Islet of Langerhans (tissue), 1 donor: ENCODE results near the gene HK3.
"Not testable (repeated sequence)": the region's sequence is repeated elsewhere in the genome, so short reads cannot be mapped to it uniquely, and the experiment has no call there.

Experiments used
- FAIRE-seq: peaks from one replicate; lab custom pipeline; 2011; peaks lifted over from hg19 to GRCh38; lab: Jason Lieb, UNC

The HK3 gene

DNA sequence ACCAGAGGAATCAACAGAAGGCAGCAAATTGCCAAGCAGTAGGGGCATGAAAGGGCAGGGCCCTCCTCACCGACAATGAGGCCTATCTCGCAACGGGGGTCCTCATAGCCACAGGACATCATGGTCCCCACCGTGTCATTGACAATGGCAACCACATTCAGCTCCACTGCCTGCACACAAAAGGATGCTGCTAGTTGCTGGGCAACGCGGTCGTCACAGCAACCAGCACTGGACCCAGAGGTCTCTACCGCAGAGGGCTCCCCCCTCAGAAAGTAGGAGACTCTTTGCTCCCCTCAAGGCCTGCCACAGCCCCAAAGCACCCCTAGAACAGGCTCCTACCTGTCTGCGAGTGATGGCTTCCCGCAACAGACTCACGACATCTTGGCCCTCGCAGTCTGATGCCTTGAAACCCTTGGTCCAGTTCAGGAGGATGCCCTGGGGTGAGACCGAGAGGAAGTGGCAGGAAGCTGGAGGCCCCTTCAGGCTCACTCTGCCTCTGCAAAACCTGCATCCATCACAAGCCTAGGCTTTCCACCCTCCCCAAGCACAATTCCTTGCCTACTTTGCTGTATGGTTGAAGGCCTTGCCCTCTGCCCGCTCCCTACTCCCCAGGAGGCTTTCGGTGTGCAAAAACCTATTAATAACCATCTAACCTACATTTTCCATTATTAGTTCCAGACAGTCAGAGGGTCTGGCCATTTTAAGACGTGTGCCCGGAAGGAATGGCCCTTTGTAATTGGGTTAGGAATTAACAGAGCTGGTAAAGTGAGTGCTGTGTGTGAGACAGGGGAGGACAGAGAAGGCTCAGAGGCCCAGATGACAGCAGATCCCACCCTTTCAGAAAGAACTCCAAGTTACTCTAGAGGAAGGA is 15.2 kb downstream of the HK3 start:
- no peak for FAIRE-seq

DNA sequence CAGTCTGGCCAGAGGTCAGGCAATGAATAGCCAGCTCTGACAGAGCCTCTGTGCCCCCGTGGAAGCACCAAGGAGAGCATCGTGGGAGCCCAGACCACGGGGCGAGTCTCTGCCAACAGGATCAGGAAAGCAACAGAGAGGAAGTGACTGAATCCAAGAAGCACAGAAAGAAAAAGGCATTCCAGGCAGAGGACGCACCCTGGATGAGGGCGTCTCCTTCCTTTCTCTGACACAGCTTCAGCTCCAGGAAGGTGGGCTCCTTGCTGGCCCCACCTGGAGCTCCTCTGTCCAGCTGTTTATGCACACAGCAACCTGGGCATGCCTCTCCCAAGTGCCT is 16.6 kb downstream of the HK3 start:
- no peak for FAIRE-seq

DNA sequence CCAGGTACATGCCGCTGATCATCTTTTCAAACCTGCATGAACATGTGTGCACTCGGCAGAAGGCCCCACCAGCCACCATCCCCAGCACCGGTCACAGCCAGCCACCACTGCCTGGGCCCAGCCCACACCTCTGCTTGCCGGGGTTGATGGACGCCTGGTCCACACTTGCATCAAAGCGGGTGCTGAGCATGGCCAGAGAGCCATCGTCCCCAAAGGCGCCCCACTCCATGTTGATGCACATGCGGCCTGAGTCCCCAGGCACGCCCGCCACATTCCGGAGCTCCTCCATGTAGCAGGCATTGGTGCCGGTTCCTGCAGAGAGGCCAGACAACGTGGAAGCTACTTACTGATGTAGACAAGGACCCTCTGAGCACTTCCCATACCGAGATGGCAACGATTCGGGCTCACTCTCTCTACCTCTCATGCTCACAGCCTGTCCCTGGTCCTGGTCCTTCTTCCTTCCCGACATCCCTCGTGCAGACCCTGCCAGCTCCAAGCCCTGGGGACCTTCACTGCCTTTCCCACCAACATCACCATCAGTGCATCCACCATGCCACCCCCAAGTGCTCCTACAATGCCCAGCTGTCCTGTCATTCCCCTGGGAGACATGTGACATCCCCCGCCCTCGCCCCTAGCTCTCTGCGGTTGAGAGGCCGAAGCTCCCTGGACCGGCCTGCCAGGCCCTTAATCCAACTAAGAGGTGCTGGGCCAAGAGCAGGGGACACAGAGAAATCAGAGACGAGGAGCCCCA is 17.2 kb downstream of the HK3 start:
- FAIRE-seq: no peak

DNA sequence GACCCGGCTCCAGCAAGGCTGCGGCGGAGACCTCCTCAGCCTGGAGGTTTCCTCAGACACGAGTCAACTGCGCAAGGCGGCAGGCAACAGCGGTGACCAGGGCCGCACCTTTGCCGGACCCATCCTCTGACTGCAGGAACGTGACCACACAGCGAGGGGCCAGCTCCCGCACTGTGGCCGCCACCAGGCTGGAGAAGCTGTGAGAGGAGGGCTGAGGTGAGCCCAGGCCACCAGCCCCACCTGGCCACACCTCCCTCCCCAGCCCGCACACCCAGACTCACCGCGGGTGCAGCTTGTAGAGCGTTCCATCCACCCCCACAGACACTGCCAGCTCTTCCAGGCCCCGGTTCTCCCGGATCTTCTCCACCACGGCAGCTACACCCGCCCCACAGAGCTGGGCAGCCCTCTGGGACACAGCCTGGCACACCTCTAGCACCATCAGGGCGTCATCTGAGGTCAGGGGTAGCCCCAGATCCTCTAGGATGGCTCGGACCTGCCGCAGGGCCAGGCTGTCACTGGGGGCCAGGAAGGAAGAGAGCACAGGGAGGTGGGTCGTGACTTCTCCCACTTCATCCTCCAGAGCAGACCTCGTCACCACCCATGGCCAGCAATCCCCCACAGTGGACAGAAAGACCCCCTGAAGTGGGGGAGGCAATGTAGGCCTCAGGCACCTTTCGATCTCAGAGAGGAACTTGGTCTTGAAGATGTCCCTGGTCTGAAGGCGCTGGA is 18.0 kb downstream of the HK3 start:
- FAIRE-seq: no peak

DNA sequence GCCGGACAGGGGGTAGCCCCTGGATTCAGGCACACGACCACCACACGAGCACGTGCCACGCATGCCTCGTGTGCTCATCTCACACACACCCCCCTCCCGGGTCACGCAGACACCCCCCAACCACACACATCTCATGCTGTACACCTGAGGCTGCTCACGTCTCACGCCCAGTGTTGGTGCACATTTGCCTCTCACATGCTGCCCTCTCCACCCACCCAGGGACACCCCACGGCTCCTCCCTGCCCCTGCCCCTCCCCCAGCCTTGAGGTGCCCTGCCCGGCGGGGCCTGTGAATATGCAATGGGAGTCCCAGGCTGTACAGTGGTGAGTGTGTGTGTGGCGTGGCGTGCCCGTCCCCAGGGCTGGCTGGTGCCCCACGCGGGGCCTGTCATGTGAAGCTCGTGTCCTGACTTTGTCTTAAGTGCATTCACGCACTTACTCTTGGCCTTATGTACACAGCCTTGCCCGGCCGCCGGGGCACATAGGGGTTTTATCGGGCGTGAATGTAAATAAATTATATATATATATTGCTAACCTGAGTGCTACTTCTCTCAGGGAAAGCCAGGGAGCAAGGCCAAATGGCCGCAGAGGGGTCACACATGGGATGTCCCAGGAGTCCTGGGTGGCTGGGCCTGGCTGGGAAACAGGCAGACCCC is 18.7 kb downstream of the HK3 start:
- FAIRE-seq: no peak

DNA sequence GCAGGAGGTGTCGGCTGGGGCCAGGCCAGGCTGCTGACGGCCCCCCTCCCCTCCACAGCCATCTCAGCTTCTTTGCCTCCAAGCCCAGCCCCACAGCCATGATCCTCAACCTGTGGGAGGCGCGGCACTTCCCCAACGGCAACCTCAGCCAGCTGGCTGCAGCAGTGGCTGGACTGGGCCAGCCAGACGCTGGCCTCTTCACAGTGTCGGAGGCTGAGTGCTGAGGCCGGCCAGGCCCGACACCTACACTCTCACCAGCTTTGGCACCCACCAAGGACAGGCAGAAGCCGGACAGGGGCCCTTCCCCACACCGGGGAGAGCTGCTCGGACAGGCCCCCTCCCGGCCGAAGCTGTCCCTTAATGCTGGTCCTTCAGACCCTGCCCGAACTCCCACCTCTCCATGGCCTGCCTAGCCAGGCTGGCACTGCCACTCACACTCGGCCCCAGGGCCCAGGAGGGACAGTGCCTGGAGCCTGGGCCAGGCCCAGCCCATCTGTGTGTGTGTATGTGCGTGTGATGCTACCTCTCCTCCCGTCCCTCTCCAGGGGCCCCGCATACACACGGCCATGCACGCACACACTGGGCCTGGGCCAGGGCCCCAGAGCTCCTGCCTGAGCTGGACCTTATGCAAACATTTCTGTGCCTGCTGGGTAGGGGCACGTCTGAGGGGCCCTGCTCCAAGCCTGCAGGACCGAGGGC is 19.3 kb downstream of the HK3 start:
- FAIRE-seq: no peak

DNA sequence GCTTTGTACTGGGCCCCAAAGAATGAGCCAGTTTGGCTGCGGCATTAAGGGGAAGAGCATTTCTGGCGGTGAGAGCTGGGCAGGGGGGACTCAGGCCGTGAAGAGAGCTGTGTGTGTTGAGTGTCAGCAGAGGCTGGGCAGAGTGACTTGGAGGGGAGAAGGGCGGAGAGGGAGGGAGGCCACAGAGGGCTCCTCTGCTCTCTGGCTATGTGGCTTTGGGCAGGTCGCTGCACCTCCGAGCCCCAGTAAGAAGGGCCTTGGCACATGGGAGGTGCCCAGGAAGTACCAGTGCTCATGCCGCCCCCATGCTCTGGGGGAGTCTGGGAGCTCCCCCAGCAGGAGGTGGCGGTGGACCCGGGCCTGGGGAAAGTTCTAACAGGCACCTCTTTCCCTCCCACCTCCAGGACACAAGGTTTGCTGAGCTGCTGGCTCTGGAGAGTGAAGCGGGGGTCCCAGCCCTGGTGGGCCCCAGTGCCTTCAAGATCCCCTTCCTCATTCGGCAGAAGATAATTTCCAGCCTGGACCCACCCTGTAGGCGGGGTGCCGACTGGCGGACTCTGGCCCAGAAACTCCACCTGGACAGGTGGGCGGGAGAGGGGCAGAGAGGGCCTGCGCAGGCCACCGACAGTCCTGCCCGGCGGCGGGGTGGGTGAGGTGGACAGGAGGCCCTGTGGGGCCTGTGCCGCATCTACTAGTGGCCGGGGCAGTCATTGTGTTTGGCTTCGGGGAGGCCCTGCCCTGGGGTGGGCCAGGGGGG is 20.1 kb downstream of the HK3 start:
- no peak for FAIRE-seq

DNA sequence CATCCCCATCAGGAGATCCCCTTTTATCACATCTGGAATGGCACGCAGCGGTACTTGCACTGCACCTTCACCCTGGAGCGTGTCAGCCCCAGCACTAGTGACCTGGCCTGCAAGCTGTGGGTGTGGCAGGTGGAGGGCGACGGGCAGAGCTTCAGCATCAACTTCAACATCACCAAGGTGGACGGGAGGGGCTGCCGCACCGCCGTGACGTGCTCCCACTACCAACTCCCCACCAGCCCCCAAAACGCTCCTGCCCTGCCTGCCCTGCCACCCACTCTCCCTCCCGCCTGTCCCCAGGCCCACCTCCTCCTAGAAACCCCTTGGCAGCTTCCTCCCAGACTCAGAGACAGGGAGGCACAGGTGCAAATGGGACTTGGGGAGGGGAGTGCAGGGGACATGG is 20.7 kb downstream of the HK3 start:
- no peak for FAIRE-seq

DNA sequence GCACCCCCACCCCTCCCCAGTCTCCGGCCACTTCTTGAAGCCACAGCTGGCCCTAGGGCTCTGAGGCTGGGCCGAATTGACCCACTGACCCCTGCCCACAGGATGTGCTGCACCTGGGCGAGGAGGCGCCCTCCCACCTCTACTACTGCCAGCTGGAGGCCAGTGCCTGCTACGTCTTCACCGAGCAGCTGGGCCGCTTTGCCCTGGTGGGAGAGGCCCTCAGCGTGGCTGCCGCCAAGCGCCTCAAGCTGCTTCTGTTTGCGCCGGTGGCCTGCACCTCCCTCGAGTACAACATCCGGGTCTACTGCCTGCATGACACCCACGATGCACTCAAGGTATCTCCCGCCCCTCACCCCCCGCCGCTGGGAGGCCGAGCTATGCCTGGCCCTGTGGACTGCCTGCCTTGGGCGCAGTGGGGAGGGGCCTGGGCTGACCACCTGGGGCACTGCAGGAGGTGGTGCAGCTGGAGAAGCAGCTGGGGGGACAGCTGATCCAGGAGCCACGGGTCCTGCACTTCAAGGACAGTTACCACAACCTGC is 21.3 kb downstream of the HK3 start:
- no peak for FAIRE-seq

DNA sequence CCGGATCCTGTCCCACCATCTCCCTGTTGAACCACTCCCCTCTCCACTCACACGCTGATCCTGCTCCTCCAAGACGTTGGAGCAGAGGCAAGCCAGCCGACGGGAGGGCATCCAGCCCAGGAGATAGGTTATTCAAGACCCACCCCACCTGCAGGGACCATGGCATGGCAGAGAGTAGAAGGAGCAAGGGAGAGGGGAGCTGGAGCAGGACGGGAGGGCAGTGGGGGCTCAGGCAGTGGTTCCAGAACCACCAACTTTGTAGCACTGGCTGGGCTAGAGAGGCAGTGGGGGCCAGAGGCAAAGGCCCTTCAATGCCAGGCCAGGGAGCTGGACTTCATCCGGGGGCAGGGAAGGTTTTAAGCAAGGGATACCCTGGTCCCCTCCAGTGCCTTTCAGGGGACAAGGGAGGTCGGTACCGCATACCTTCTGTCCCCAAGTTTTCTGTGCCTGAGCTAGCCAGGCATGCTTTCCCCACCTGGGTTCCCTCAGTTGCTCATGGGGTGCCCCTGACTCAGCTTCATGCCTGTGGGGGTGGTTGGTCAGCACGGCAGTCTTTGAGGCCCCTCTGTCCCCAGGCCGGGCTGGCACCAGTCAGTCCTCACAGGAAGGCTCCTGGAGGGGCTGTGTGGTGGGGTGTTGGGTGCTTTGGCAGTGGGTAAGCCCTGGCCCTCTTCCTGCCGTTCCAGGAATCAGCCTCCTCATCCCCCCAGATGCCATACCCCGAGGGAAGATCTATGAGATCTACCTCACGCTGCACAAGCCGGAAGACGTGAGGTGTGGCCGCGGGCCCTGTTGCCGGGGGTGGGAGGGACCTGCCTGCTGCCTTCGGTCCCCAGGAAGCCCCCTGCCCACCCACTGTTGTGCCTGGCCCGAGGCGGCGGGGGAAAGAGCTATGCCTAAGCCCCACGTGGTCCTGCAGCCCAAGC is 22.4 kb downstream of the HK3 start:
- no peak for FAIRE-seq

DNA sequence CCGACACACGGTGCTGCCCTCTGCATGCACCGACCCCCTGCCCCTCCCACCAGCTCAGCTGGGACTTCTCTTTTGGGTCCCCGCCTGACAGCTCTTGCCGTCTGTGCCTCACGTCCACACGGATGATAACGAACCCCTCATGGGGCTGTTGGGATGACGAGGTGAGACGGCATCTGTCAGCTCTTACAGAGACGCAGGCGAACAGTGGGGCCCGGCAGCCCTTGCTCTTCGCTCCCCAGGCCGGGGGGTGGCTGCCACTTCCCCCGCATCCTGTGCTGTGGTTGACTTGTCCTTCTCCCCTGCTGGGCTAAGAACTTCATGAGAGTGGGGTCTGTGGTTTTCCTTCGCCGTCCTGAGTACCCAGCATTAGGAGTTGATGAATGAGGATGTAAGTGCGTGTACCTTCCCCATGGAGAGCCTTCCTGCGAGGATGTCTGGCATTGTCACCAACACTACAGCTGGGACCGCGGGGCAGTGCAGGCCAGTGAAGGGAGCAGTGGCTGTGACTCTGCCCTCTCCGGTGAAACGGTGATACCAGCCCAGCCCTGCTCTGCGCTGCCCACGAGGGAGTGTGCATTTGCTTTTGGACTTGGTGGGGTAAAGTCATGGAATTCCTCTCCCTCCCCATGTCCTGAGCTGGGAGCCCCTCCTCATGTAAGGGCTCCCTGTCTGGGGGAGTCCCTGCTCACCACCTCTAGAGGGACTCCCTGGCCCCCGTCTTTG is 23.2 kb downstream of the HK3 start:
- no peak for FAIRE-seq

DNA sequence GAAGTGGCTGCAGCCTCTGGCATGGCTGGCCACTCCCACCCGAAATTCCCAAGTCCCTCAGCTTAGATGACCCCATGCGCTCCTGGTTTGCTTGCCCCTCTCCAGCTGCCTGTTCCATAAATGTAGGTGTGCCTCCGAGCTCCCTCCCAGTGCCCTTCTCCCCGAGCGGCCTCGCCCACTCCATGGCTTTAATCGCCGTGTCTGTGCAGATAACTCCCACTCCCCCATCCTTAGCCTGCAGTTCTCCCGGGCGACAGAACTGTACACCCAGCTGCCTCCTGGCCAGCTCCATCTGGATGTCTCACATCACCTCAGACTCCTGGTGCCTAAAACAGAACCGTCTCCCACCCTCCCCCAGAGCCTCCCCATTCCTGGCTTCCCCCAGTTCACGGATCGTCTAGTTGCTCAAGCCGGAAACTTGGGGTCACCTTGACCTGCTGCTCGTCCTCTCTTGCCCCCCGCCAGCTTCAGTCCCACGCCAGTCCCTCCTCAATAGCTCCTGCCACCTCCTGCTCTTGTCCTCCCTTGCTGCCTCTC is 24.1 kb downstream of the HK3 start:
- FAIRE-seq: no peak

DNA sequence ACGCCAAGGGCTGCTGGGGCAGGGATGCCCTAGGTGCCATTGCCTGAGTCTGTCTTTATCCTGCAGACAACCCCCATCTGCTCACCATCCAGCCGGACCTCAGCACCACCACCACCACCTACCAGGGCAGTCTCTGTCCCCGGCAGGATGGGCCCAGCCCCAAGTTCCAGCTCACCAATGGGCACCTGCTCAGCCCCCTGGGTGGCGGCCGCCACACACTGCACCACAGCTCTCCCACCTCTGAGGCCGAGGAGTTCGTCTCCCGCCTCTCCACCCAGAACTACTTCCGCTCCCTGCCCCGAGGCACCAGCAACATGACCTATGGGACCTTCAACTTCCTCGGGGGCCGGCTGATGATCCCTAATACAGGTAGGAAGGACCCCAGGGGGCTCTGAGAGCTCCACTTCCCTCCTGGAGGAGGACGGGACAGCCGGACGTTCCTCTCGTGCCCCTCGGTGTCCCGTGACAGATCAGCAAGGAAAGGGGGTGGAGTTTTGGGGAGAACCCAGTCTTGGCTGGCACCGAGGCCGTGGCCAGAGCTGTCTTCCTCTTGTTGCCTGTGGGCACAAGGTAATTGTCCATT is 24.9 kb downstream of the HK3 start:
- FAIRE-seq: no peak

DNA sequence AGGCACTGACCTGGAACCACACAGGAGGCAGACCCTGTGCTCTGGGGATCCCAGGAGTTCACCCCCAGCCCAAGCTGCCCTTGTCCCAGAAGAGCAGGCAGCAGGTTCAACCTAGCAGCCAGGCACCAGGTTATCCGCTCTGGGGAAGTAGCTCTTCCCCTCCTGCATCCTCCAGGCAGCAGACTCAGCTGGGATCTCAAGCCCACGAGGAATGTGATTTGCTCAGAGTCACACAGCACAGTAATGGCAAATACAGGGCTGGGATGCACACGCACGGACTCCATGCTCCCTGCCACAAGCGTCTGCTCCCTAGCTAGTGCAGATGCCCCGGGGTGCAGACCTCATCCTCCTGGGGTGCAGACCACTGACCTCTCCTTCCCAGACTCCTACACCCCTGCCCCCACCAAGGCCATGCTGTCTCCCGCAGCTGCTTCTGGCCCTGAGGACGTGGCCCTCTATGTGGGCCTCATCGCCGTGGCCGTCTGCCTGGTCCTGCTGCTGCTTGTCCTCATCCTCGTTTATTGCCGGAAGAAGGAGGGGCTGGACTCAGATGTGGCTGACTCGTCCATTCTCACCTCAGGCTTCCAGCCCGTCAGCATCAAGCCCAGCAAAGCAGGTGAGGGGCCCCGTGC is 25.5 kb downstream of the HK3 start:
- FAIRE-seq: no peak

DNA sequence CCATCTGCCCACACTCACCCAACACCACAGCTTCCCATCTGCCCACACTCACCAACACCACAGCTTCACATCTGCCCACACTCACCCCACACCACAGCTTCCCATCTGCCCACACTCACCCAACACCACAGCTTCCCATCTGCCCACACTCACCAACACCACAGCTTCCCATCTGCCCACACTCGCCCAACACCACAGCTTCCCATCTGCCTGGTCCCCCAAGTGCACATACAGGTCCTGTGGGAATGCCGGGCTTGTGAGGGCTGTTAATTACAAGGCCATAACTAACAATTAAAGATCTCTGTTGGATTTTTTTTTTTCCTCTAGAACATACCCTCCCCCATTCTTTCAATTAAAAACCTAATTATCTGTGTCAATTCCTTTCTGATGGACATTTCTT is 26.1 kb downstream of the HK3 start:
- FAIRE-seq: not testable (repeated sequence)

DNA sequence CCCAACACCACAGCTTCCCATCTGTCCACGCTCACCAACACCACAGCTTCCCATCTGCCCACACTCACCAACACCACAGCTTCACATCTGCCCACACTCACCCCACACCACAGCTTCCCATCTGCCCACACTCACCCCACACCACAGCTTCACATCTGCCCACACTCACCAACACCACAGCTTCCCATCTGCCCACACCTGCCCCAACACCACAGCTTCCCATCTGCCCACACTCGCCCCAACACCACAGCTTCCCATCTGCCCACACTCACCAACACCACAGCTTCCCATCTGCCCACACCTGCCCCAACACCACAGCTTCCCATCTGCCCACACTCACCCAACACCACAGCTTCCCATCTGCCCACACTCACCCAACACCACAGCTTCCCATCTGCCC is 26.6 kb downstream of the HK3 start:
- FAIRE-seq: not testable (repeated sequence)

DNA sequence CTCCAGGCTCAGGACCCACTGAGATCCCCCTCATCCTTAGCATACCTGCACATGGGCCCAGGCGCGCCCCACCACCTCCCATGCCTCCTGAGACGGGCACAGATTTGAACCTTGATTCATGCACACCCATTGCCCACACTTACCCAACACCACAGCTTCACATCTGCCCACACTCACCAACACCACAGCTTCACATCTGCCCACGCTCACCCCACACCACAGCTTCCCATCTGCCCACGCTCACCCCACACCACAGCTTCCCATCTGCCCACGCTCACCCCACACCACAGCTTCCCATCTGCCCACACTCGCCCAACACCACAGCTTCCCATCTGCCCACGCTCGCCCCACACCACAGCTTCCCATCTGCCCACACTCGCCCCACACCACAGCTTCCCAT is 28.5 kb downstream of the HK3 start:
- FAIRE-seq: not testable (repeated sequence)

DNA sequence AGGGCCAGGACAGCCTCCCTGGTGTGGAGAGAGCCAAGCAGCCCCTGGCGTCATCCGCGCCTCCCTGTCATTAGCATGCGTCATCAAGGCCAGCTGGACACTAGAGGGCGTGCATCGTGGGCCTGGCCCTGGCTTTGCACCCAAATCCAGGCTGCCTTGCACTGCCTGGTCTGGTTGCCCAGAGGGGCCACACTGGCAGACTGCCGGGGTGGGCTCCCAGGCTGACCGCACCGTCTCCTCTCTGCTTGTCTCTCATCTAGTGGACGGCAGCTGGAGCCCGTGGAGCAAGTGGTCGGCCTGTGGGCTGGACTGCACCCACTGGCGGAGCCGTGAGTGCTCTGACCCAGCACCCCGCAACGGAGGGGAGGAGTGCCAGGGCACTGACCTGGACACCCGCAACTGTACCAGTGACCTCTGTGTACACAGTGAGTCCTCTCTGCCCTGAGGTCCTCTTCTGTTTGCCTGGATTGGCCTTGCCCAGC is 29.0 kb downstream of the HK3 start:
- no peak for FAIRE-seq
